H54 (cell line): ENCODE results near the gene LDHAL6B.

Experiments used
- DNase-seq: peaks from one replicate; pipeline ENCODE4 v3.0.0; 2011; ENCODE audit warnings: low spot score, mixed read lengths; ENCODE audit not compliant: insufficient read length
- FAIRE-seq: peaks from 3 replicates; lab custom pipeline; 2011; peaks lifted over from hg19 to GRCh38; lab: Jason Lieb, UNC
- POLR2A ChIP-seq: IDR thresholded peaks from 2 replicates; pipeline ENCODE4 v1.6.1; 2011; ENCODE audit warnings: low read depth, mild to moderate bottlenecking, low read length

Gene LDHAL6B

GRCh38 chr15:59191855-59192237 lies 14.8 kb upstream of the LDHAL6B start:
- DNase-seq (no peak), FAIRE-seq (peak; percentile 68)
- TF ChIP-seq POLR2A = no peak

GRCh38 chr15:59194639-59195325 lies 11.9 kb upstream of the LDHAL6B start:
- FAIRE-seq = no peak
- TF ChIP-seq POLR2A = no peak

GRCh38 chr15:59196416-59196815 lies 10.2 kb upstream of the LDHAL6B start:
- FAIRE-seq (no peak), DNase-seq (no peak)
- no peak for TF ChIP-seq POLR2A

More at GRCh38 chr15:59194639-59195325, 11.9 kb upstream of the LDHAL6B start:
- no peak for DNase-seq

GRCh38 chr15:59197454-59197853 lies 9.2 kb upstream of the LDHAL6B start:
- DNase-seq (no peak), FAIRE-seq (no peak)
- no peak for TF ChIP-seq POLR2A

GRCh38 chr15:59199626-59200465 lies 6.8 kb upstream of the LDHAL6B start:
- DNase-seq (peak; percentile 26), FAIRE-seq (no peak)
- TF ChIP-seq POLR2A = no peak

- FAIRE-seq (no peak), DNase-seq (no peak)
- TF ChIP-seq POLR2A = no peak
Measured at GRCh38 chr15:59200560-59200959, 6.1 kb upstream of the LDHAL6B start.

GRCh38 chr15:59203008-59203407 lies 3.6 kb upstream of the LDHAL6B start:
- TF ChIP-seq POLR2A = no peak
- no peak for DNase-seq
- FAIRE-seq = no peak

GRCh38 chr15:59203657-59204056 lies 3.0 kb upstream of the LDHAL6B start:
- FAIRE-seq = no peak
- no peak for TF ChIP-seq POLR2A

GRCh38 chr15:59205839-59206622 lies 612 bp upstream of the LDHAL6B start:
- TF ChIP-seq POLR2A = no peak
- no peak for DNase-seq
- FAIRE-seq = no peak

More at GRCh38 chr15:59203657-59204056, 3.0 kb upstream of the LDHAL6B start:
- no peak for DNase-seq

- FAIRE-seq = no peak
- no peak for TF ChIP-seq POLR2A
- DNase-seq = no peak
Measured at GRCh38 chr15:59208613-59209249, 2.1 kb downstream of the LDHAL6B start.

- no peak for TF ChIP-seq POLR2A
- DNase-seq = no peak
- no peak for FAIRE-seq
Measured at GRCh38 chr15:59210186-59210585, 3.5 kb downstream of the LDHAL6B start.

- no peak for DNase-seq
- no peak for TF ChIP-seq POLR2A
- no peak for FAIRE-seq
Measured at GRCh38 chr15:59216911-59217310, 10.3 kb downstream of the LDHAL6B start.

GRCh38 chr15:59217876-59218498 lies 11.3 kb downstream of the LDHAL6B start:
- FAIRE-seq (no peak), DNase-seq (no peak)
- no peak for TF ChIP-seq POLR2A

GRCh38 chr15:59218710-59219109 lies 12.1 kb downstream of the LDHAL6B start:
- FAIRE-seq (no peak), DNase-seq (no peak)
- TF ChIP-seq POLR2A = no peak
